CD14-positive monocyte (primary cell): ENCODE results near the gene PRKCQ. TPM values are rescaled to one million over a fixed set of nuclear protein-coding genes. Genes with fewer than 3 reads are reported as not detected.
A peak's percentile ranks its signal among the peaks of the same experiment; 100 is the strongest.

Experiments
- DNase-seq, 3 donors: peaks; one replicate each; pipeline ENCODE4 v3.0.0-alpha.2; 2011 to 2022
- H2AFZ ChIP-seq: 2 replicates; pipeline ENCODE4 v1.6.0; 2012; ENCODE audit warnings: mild to moderate bottlenecking, low read depth, low read length, inconsistent platforms; ENCODE audit not compliant: insufficient read depth, poor library complexity, severe bottlenecking
- H3K27ac ChIP-seq, 2 donors: 1 replicate in 1 of 2; 2 replicates in 1 of 2; pipeline ENCODE4 v1.5.1; 2012 to 2013; ENCODE audit warnings: low read length in 2 of 2, control low read depth in 1 of 2, inconsistent platforms in 1 of 2, low read depth in 1 of 2, mild to moderate bottlenecking in 1 of 2
- H3K27me3 ChIP-seq, 2 donors: one replicate each; pipeline versions ENCODE4 v1.6.0 to v1.6.1; 2011 to 2013; ENCODE audit warnings: low read length in 2 of 2; ENCODE audit not compliant: control insufficient read depth in 2 of 2, insufficient read depth in 2 of 2
- H3K36me3 ChIP-seq, 2 donors: replicated peaks in 1 of 2; 1 replicate in 1 of 2; 2 replicates in 1 of 2; pipeline versions ENCODE4 v1.5.1 to v1.6.1; 2012 to 2013; ENCODE audit warnings: low read length in 2 of 2, control low read depth in 1 of 2, inconsistent platforms in 1 of 2, mild to moderate bottlenecking in 1 of 2; ENCODE audit not compliant: insufficient read depth in 2 of 2, control insufficient read depth in 1 of 2
- H3K4me1 ChIP-seq, 2 donors: 1 replicate in 1 of 2; 2 replicates in 1 of 2; pipeline versions ENCODE4 v1.5.1 to v1.6.1; 2012 to 2013; ENCODE audit warnings: low read length in 2 of 2, control low read depth in 1 of 2, inconsistent platforms in 1 of 2, mild to moderate bottlenecking in 1 of 2, moderate library complexity in 1 of 2; ENCODE audit not compliant: insufficient read depth in 2 of 2, control insufficient read depth in 1 of 2
- H3K4me2 ChIP-seq: replicated peaks from 2 replicates; pipeline ENCODE3; 2012; ENCODE audit warnings: low read length, moderate library complexity, mild to moderate bottlenecking; ENCODE audit not compliant: poor library complexity, severe bottlenecking; ENCODE audit errors: extremely low read depth
- H3K4me3 ChIP-seq, 3 experiments: fragments of 200-600 bp in 1 of 3; sonication (generic) in 1 of 3; replicated peaks in 1 of 3; 1 replicate in 2 of 3; 2 replicates in 1 of 3; pipeline ENCODE4 v1.5.1; 2011 to 2013; ENCODE audit warnings: low read length in 3 of 3, mild to moderate bottlenecking in 3 of 3, control low read depth in 2 of 3, low read depth in 2 of 3, inconsistent platforms in 1 of 3, moderate library complexity in 1 of 3
- H3K79me2 ChIP-seq: 2 replicates; pipeline ENCODE4 v1.6.0; 2012; ENCODE audit warnings: mild to moderate bottlenecking, control low read depth, inconsistent platforms, low read length, moderate library complexity; ENCODE audit not compliant: insufficient read depth
- H3K9ac ChIP-seq: 2 replicates; pipeline ENCODE4 v1.6.0; 2017; ENCODE audit warnings: low read length, mild to moderate bottlenecking; ENCODE audit not compliant: insufficient read depth, poor library complexity, severe bottlenecking
- H3K9me3 ChIP-seq, 2 donors: replicated peaks in 1 of 2; 1 replicate in 1 of 2; 2 replicates in 1 of 2; pipeline versions ENCODE4 v1.5.1 to v1.6.1; 2012 to 2013; ENCODE audit warnings: low read length in 2 of 2, control low read depth in 1 of 2; ENCODE audit not compliant: control insufficient read depth in 1 of 2, insufficient read depth in 1 of 2
- H4K20me1 ChIP-seq: 2 replicates; pipeline ENCODE4 v1.6.0; 2012; ENCODE audit warnings: mild to moderate bottlenecking, low read length, control low read depth, moderate library complexity; ENCODE audit not compliant: insufficient read depth
- H3K27ac Mint-ChIP-seq, 7 donors: one replicate each; pipeline ENCODE4 v1.8.0; 2020; ENCODE audit warnings: mild to moderate bottlenecking in 7 of 7, mixed read lengths in 7 of 7, moderate library complexity in 6 of 7, inconsistent platforms in 2 of 7
- H3K27me3 Mint-ChIP-seq, 3 donors: one replicate each; pipeline ENCODE4 v1.8.0; 2021 to 2022; ENCODE audit warnings: low read depth in 3 of 3, mild to moderate bottlenecking in 3 of 3, mixed read lengths in 3 of 3, moderate library complexity in 3 of 3, inconsistent platforms in 1 of 3
- H3K36me3 Mint-ChIP-seq, 2 donors: one replicate each; pipeline ENCODE4 v1.8.0; 2020; ENCODE audit warnings: mixed read lengths in 2 of 2, inconsistent platforms in 1 of 2, mild to moderate bottlenecking in 1 of 2
- H3K4me1 Mint-ChIP-seq: one replicate; pipeline ENCODE4 v1.8.0; 2020; ENCODE audit warnings: mild to moderate bottlenecking, mixed read lengths
- H3K4me3 Mint-ChIP-seq, 2 donors: one replicate each; pipeline ENCODE4 v1.8.0; 2020; ENCODE audit warnings: mild to moderate bottlenecking in 2 of 2, mixed read lengths in 2 of 2, moderate library complexity in 1 of 2
- H3K9me3 Mint-ChIP-seq, 7 donors: one replicate each; pipeline ENCODE4 v1.8.0; 2020 to 2022; ENCODE audit warnings: mixed read lengths in 7 of 7, mild to moderate bottlenecking in 6 of 7, moderate library complexity in 6 of 7, inconsistent platforms in 2 of 7
- WGBS: methylation state at CpG from one replicate; pipeline ENCODE4 v1.1.5; 2013; ENCODE audit warnings: missing lambda C conversion rate; ENCODE audit not compliant: insufficient coverage; 5-methylcytosine and 5-hydroxymethylcytosine counted together
- intact Hi-C, 2 donors: fragments of 100-400 bp; cut with micrococcal nuclease; formaldehyde crosslinking; loops; one replicate each; pipeline versions ENCODE4 v1.15.0 to v1.15.1; 2023
- polyA plus RNA-seq, 3 donors: library from polyadenylated mRNA; depleted of rRNA in 1 of 3; unstranded in 2 of 3; stranded (reverse) in 1 of 3; fragments of 300-500 nt in 2 of 3; fragments of >200 nt in 1 of 3; fragmentation: Illumina TruSeq in 2 of 3; gene quantifications; 1 replicate in 2 of 3; 2 replicates in 1 of 3; pipeline ENCODE4 v1.2.3, GENCODE V29; 2012 to 2021
- TF ChIP-seq, protein P1 (sequence below): fragments of 200-600 bp; IDR thresholded peaks from one replicate; pipeline ENCODE4 v1.8.0; 2022; ENCODE audit warnings: antibody characterized with exemption, mild to moderate bottlenecking

Gene PRKCQ
- polyA plus RNA-seq, 3 donors: 0.01 to 0.29 (median 0.09) TPM

- no peaks in the 10 kb centered on the region for H3K27me3 Mint-ChIP-seq
- WGBS: 100% methylated on average over 5 of the region's 10 CpGs
- no peak overlapping the region for H3K27ac ChIP-seq
- no peaks in the 10 kb centered on the region for H3K9me3 ChIP-seq
- peak overlapping the region in 1 of 7 donors; percentile 46 for H3K27ac Mint-ChIP-seq
- H2AFZ ChIP-seq: no peak overlapping the region
- H3K79me2 ChIP-seq: no peaks in the 10 kb centered on the region
- H4K20me1 ChIP-seq: no peaks in the 10 kb centered on the region
- intact Hi-C loops: no loop called here
- H3K9me3 Mint-ChIP-seq: no peaks in the 10 kb centered on the region
- no peak overlapping the region for H3K9ac ChIP-seq
- no peaks in the 10 kb centered on the region for H3K36me3 ChIP-seq
- H3K4me3 ChIP-seq: no peak overlapping the region
- peaks cover 2% of the 10 kb centered on the region for H3K4me1 Mint-ChIP-seq
- DNase-seq: no peak
- H3K4me3 Mint-ChIP-seq: no peak overlapping the region
- no peaks in the 10 kb centered on the region for H3K36me3 Mint-ChIP-seq
- H3K4me1 ChIP-seq: peaks cover 12 to 27% of the 10 kb centered on the region in 2 donors
- TF ChIP-seq, protein P1, sequence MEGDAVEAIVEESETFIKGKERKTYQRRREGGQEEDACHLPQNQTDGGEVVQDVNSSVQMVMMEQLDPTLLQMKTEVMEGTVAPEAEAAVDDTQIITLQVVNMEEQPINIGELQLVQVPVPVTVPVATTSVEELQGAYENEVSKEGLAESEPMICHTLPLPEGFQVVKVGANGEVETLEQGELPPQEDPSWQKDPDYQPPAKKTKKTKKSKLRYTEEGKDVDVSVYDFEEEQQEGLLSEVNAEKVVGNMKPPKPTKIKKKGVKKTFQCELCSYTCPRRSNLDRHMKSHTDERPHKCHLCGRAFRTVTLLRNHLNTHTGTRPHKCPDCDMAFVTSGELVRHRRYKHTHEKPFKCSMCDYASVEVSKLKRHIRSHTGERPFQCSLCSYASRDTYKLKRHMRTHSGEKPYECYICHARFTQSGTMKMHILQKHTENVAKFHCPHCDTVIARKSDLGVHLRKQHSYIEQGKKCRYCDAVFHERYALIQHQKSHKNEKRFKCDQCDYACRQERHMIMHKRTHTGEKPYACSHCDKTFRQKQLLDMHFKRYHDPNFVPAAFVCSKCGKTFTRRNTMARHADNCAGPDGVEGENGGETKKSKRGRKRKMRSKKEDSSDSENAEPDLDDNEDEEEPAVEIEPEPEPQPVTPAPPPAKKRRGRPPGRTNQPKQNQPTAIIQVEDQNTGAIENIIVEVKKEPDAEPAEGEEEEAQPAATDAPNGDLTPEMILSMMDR: no peak
- no peak overlapping the region for H3K4me2 ChIP-seq
- no peaks in the 10 kb centered on the region for H3K27me3 ChIP-seq
These were observed 87.2 kb downstream of the PRKCQ start for GRCh38 chr10:6492896-6493295.

DNA sequence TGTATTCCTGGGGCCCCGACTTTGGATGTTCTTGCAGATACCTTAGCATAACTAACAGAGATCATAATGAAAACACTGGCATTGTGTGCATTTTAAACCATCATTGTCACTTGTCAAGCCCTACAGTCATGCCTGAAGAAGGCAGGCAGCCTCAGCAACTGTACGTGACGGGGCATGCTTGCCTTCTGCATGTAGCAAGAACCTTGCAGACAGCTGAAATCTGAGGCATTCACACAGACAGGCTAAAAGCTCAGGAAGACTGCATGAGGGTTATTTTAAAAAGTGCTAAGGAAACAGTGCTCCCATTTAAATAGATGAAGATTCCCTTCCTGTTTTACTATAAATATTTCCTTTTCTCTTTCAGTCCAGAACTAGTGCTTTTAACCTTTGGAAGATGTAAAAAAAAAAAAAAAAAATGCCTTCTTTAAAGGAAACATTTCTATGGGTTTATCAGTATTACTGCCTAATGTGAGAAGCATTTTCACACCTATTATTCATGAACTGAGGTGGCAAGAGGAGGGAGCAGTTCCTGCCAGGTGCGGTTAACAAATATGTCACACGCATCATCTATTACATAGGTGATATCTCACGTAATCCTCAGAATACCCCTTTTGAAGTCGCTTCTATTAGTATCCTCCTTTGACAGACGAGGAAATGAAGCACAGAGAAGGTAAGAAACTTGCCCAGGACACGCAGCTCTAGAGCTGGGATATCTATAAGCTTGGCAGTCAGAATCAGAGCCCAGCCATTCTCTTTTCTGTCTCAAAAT, 88.1 kb downstream of the PRKCQ start:
- TF ChIP-seq, protein P1: no peak
- intact Hi-C loops: no loop called here
- H3K27ac ChIP-seq: no peak overlapping the region
- no peak overlapping the region for H3K4me3 ChIP-seq
- no peaks in the 10 kb centered on the region for H3K79me2 ChIP-seq
- H4K20me1 ChIP-seq: no peaks in the 10 kb centered on the region
- Mint-ChIP-seq H3K4me1 (peaks cover 2% of the 10 kb centered on the region), H3K27me3 (no peaks in the 10 kb centered on the region), H3K4me3 (no peak overlapping the region), H3K36me3 (peaks cover 0 to 1% of the 10 kb centered on the region in 2 donors), H3K9me3 (no peaks in the 10 kb centered on the region), H3K27ac (peak overlapping the region in 1 of 7 donors; percentile 74)
- H3K36me3 ChIP-seq: no peaks in the 10 kb centered on the region
- DNase-seq: no peak
- H3K27me3 ChIP-seq: no peaks in the 10 kb centered on the region
- no peak overlapping the region for H3K4me2 ChIP-seq
- no peak overlapping the region for H3K9ac ChIP-seq
- peaks cover 12 to 27% of the 10 kb centered on the region in 2 donors for H3K4me1 ChIP-seq
- 100% methylated on average over 1 of the region's 9 CpGs for WGBS
- H2AFZ ChIP-seq: no peak overlapping the region
- H3K9me3 ChIP-seq: no peaks in the 10 kb centered on the region
